Fibroblast of pulmonary artery (primary cell): ENCODE measurements around the gene RMND5B.

Experiments
- DNase-seq: peaks from one replicate; pipeline ENCODE4 v3.0.0-alpha.2; 2010; ENCODE audit warnings: low read depth
- H3K4me3 ChIP-seq: replicated peaks from 2 replicates; pipeline ENCODE4 v1.5.1; 2011; ENCODE audit warnings: low read depth, mild to moderate bottlenecking, control low read depth, low read length, moderate library complexity
- TF ChIP-seq, protein P1 (sequence below): IDR thresholded peaks from 2 replicates; pipeline ENCODE4 v1.5.1; 2011; ENCODE audit warnings: mild to moderate bottlenecking, control low read depth, low read length, inconsistent platforms; ENCODE audit errors: missing control alignments

Gene RMND5B

DNA sequence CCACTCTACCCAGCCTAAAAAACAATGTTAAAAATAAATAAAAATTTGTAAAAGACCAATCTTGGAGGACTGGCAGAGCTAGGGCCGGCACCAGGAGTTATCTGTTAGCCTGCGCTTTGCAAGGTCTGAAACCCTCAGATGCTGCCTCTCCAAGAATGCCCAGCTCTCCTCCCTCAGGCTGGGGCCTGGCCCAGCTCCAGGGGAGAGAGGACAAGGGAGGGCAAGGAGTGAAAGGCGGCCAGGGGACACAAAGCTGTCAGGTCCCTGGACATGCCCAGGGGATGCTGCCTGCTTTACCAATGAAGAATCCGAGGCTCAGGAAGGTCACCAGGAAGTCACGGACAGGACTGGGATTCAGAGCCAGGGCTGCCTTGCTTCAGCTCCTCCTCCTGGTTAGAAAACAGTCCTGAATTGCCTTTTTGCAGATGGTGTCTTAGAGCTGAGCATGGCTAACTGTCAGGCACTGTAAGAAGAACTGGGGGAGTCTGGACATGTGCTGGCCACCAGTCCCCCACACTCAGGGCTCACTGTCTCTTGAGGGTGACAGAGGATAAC is 23.0 kb upstream of the RMND5B start:
- no peak for DNase-seq
- TF ChIP-seq, protein P1, sequence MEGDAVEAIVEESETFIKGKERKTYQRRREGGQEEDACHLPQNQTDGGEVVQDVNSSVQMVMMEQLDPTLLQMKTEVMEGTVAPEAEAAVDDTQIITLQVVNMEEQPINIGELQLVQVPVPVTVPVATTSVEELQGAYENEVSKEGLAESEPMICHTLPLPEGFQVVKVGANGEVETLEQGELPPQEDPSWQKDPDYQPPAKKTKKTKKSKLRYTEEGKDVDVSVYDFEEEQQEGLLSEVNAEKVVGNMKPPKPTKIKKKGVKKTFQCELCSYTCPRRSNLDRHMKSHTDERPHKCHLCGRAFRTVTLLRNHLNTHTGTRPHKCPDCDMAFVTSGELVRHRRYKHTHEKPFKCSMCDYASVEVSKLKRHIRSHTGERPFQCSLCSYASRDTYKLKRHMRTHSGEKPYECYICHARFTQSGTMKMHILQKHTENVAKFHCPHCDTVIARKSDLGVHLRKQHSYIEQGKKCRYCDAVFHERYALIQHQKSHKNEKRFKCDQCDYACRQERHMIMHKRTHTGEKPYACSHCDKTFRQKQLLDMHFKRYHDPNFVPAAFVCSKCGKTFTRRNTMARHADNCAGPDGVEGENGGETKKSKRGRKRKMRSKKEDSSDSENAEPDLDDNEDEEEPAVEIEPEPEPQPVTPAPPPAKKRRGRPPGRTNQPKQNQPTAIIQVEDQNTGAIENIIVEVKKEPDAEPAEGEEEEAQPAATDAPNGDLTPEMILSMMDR, result no peak
- H3K4me3 ChIP-seq, result no peak overlapping the region

DNA sequence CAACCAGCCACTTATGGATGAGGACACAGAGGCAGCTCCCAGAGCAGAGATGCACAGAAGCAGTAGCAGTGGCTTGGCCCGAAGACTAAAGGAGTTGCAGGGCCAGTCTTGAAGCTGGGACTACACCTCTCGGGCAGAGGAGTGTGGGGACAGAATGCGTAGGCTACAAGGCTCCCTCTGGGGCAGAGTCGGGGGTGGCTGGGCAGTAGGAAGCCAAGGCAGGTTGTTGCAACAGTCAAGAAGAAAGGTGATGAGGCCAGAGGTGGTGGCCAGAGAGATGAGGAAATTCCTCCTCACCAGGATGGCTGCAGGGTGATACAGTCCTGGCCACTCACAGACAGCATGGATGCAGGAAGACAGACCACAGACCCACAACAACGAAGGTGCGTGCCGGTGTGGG is 22.4 kb upstream of the RMND5B start:
- TF ChIP-seq, protein P1, result no peak
- H3K4me3 ChIP-seq, result no peak overlapping the region
- DNase-seq, result no peak

DNA sequence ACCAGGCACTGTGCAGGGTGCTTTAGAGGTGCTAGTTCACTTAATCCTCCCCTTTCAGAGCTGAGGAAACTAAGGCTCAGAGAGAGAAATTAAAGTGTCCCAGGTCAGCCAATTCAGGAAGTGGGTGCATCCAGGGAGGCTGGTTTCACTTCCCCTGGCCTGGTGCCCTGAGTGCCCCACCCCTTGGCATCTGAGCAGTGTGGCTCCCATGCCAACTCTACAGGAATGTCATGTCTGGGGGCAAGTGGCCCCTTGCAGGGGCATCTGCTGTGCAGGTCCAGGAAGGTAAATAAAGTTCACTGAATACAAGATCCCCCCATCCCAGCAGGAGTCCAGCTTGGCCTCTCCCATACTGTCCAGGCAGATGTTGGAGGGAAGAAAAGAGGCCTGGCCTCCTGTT is 21.8 kb upstream of the RMND5B start:
- H3K4me3 ChIP-seq, result no peak overlapping the region
- TF ChIP-seq, protein P1, result no peak
- no peak for DNase-seq

GRCh38 chr5:178110511-178110910 is 20.3 kb upstream of the RMND5B start:
- DNase-seq, result no peak
- TF ChIP-seq, protein P1, result no peak

GRCh38 chr5:178111925-178112324 is 18.9 kb upstream of the RMND5B start:
- peak; percentile 56 for DNase-seq
- H3K4me3 ChIP-seq, result no peak overlapping the region
- TF ChIP-seq, protein P1, result no peak

More at GRCh38 chr5:178110511-178110910, 20.3 kb upstream of the RMND5B start:
- no peak overlapping the region for H3K4me3 ChIP-seq

DNA sequence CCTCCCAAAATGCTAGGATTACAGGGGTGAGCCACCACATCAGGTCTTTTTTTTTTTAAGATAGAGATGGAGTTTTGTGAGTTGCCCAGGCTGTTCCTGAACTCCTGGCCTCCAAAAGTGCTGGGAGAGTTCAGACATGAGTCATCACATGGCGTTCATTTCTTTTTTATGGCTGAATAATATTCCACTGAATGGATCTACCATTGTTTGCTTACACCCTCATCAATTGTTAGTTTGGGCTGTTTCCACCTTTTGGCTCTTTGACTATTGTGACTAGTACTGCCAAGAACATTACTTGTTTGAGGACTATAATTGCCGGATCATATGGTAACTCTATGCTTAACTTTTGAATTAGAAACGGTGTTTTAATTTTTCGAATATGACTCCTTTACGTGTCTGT is 18.3 kb upstream of the RMND5B start:
- TF ChIP-seq, protein P1, result no peak
- no peak overlapping the region for H3K4me3 ChIP-seq
- DNase-seq, result no peak

DNA sequence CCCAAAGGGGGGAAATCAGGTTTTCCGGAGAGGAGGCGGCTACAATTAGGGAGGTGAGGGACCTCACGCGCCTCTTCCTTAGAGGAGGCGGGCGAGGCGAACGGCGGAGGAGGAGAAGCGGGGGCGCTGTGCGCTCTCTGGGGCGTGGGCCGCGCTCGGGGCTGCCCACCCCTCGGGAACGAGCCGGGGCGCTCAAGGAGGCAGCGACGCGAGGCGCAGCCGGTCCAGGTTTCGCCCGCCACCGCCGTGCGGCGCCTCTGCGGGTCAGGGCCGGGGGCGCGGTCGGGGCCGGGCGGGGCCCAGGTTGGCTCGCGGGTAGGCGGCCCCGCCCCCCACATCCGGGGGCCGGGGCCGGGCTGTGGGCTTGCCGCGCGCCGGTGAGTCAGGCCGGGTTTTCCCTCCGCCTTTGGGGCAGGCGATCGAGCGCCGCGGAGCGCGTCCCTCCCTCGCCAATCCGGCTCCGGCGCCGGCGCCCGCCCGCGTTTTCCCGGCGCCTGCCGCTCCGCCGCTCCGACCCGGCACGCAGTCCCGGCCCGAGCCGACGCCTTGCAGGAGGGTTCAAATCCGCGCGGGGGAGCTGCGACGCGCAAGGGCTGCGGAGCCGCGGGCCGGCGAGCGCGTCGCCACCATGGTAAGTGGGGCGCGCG is 17.6 kb upstream of the RMND5B start, which contains the start of gene N4BP3:
Gene N4BP3, plus strand, starts transcription at position 392 of the 647 bp plus-strand sequence. CDS start 6,052 bp downstream, outside the sequence.
- TF ChIP-seq, protein P1, result no peak
- DNase-seq, result peak; percentile 36
- peak within 1 kb of the TSS; percentile 24 for H3K4me3 ChIP-seq
